Endodermal cell (in vitro differentiated cells): ENCODE results near the gene CPM. TPM values are rescaled to one million over a fixed set of nuclear protein-coding genes. Genes with fewer than 3 reads are reported as not detected.

Experiments used
- DNase-seq: peaks from one replicate; pipeline ENCODE4 v3.0.0-alpha.2; 2017
- H3K27ac ChIP-seq: 2 replicates; pipeline ENCODE4 v1.5.1; 2013; ENCODE audit warnings: mild to moderate bottlenecking, low read depth, low read length, moderate library complexity
- H3K27me3 ChIP-seq: 2 replicates; pipeline ENCODE4 v1.6.1; 2013; ENCODE audit warnings: mild to moderate bottlenecking, low read length, moderate library complexity; ENCODE audit not compliant: insufficient read depth, control insufficient read depth, poor library complexity, severe bottlenecking
- H3K36me3 ChIP-seq: 2 replicates; pipeline ENCODE4 v1.7.0; 2013; ENCODE audit warnings: mild to moderate bottlenecking, low read length, moderate library complexity; ENCODE audit not compliant: control insufficient read depth, insufficient read depth
- H3K4me1 ChIP-seq: one replicate; pipeline ENCODE4 v1.7.0; 2013; ENCODE audit warnings: low read length; ENCODE audit not compliant: control insufficient read depth, insufficient read depth
- H3K4me3 ChIP-seq: 2 replicates; pipeline ENCODE4 v1.5.1; 2013; ENCODE audit warnings: mild to moderate bottlenecking, low read length, moderate library complexity
- H3K9ac ChIP-seq: 2 replicates; pipeline ENCODE4 v1.6.1; 2013; ENCODE audit warnings: mild to moderate bottlenecking, low read length, moderate library complexity; ENCODE audit not compliant: poor library complexity, severe bottlenecking; ENCODE audit errors: extremely low read depth
- H3K9me3 ChIP-seq: 2 replicates; pipeline ENCODE4 v1.6.1; 2013; ENCODE audit warnings: mild to moderate bottlenecking, low read length, moderate library complexity; ENCODE audit not compliant: control insufficient read depth
- H3K27ac Mint-ChIP-seq: 2 replicates; pipeline ENCODE4 v1.8.0; 2020; ENCODE audit warnings: mixed read lengths
- H3K27me3 Mint-ChIP-seq: 2 replicates; pipeline ENCODE4 v1.8.0; 2021; ENCODE audit warnings: mild to moderate bottlenecking, mixed read lengths; ENCODE audit not compliant: insufficient read depth
- H3K36me3 Mint-ChIP-seq: 2 replicates; pipeline ENCODE4 v1.8.0; 2020; ENCODE audit warnings: low read depth, mixed read lengths
- H3K4me1 Mint-ChIP-seq: 2 replicates; pipeline ENCODE4 v1.8.0; 2020; ENCODE audit warnings: mixed read lengths
- H3K4me3 Mint-ChIP-seq: 2 replicates; pipeline ENCODE4 v1.8.0; 2020; ENCODE audit warnings: mild to moderate bottlenecking, moderate library complexity, mixed read lengths
- H3K9me3 Mint-ChIP-seq: 2 replicates; pipeline ENCODE4 v1.8.0; 2020; ENCODE audit warnings: mild to moderate bottlenecking, mixed read lengths
- CTCF ChIP-seq: fragments of 200-600 bp; sonication (generic); conservative IDR thresholded peaks from 2 replicates; pipeline ENCODE4 v1.5.0; 2021; ENCODE audit warnings: antibody characterized with exemption, mild to moderate bottlenecking
- WGBS, 2 experiments: methylation state at CpG; one replicate each; pipeline versions ENCODE4 v1.1.5 to v1.1.7; 2013; ENCODE audit warnings: missing lambda C conversion rate in 2 of 2, mixed read lengths in 1 of 2; ENCODE audit not compliant: insufficient coverage in 1 of 2, insufficient read length in 1 of 2; 5-methylcytosine and 5-hydroxymethylcytosine counted together
- total RNA-seq, 2 donors: library from RNA; stranded (reverse); fragmentation: NEBNext Ultra II Directional in 1 of 2; extraction: Animal tissue kit (Norgen Biotek cat#: 25700) in 1 of 2; gene quantifications; 2 replicates in 1 of 2; 3 replicates in 1 of 2; pipeline ENCODE4 v1.2.1, GENCODE V29; 2021

CPM gene
- total RNA-seq, 2 donors from 2014 or later = 0.80 to 0.86 TPM

- Mint-ChIP-seq H3K36me3 (no peaks in the 10 kb centered on the region), H3K4me3 (no peak overlapping the region), H3K4me1 (no peaks in the 10 kb centered on the region), H3K27me3 (no peaks in the 10 kb centered on the region), H3K27ac (no peak overlapping the region), H3K9me3 (no peaks in the 10 kb centered on the region)
- no peak for TF ChIP-seq CTCF
- H3K27ac ChIP-seq = no peak overlapping the region
- no peak for DNase-seq
- WGBS, 2 experiments = 90 to 95% methylated on average over 6 to 8 of the region's 8 CpGs
- H3K27me3 ChIP-seq = no peaks in the 10 kb centered on the region
- no peaks in the 10 kb centered on the region for H3K36me3 ChIP-seq
- H3K9ac ChIP-seq = no peak overlapping the region
- H3K9me3 ChIP-seq = no peaks in the 10 kb centered on the region
- H3K4me3 ChIP-seq = no peak overlapping the region
- H3K4me1 ChIP-seq = no peaks in the 10 kb centered on the region
These were observed 38.4 kb upstream of the CPM start for GRCh38 chr12:68971404-68971803.

GRCh38 chr12:68970951-68971350, 38.0 kb upstream of the CPM start:
- Histone ChIP-seq H3K4me3 (no peak overlapping the region), H3K9ac (no peak overlapping the region), H3K4me1 (no peaks in the 10 kb centered on the region), H3K27me3 (no peaks in the 10 kb centered on the region), H3K36me3 (no peaks in the 10 kb centered on the region), H3K27ac (no peak overlapping the region), H3K9me3 (no peaks in the 10 kb centered on the region)
- H3K4me3 Mint-ChIP-seq = no peak overlapping the region
- no peaks in the 10 kb centered on the region for H3K36me3 Mint-ChIP-seq
- no peak overlapping the region for H3K27ac Mint-ChIP-seq
- H3K4me1 Mint-ChIP-seq = no peaks in the 10 kb centered on the region
- no peak for TF ChIP-seq CTCF
- no CpG with 5 or more reads among the region's 1 CpG for WGBS, 2 experiments
- no peak for DNase-seq
- no peaks in the 10 kb centered on the region for H3K9me3 Mint-ChIP-seq
- H3K27me3 Mint-ChIP-seq = no peaks in the 10 kb centered on the region

- Mint-ChIP-seq H3K27me3 (no peaks in the 10 kb centered on the region), H3K27ac (no peak overlapping the region), H3K36me3 (no peaks in the 10 kb centered on the region), H3K9me3 (no peaks in the 10 kb centered on the region), H3K4me1 (no peaks in the 10 kb centered on the region), H3K4me3 (no peak overlapping the region)
- Histone ChIP-seq H3K36me3 (no peaks in the 10 kb centered on the region), H3K4me1 (no peaks in the 10 kb centered on the region), H3K9ac (no peak overlapping the region), H3K27ac (no peak overlapping the region), H3K4me3 (no peak overlapping the region), H3K9me3 (no peaks in the 10 kb centered on the region), H3K27me3 (no peaks in the 10 kb centered on the region)
- no peak for DNase-seq
- no peak for TF ChIP-seq CTCF
These were observed 37.3 kb upstream of the CPM start for GRCh38 chr12:68970306-68970705.
